ENCODE measurements around the gene DOC2B. TPM values are rescaled to one million over a fixed set of nuclear protein-coding genes. Genes with fewer than 3 reads are reported as not detected.

DOC2B gene
- total and polyA plus RNA-seq, 2 of the 8 experiments (the other 6 are each of a cell fraction or from before 2014, with no cell fraction given): 1.3 to 3.3 TPM

DNA sequence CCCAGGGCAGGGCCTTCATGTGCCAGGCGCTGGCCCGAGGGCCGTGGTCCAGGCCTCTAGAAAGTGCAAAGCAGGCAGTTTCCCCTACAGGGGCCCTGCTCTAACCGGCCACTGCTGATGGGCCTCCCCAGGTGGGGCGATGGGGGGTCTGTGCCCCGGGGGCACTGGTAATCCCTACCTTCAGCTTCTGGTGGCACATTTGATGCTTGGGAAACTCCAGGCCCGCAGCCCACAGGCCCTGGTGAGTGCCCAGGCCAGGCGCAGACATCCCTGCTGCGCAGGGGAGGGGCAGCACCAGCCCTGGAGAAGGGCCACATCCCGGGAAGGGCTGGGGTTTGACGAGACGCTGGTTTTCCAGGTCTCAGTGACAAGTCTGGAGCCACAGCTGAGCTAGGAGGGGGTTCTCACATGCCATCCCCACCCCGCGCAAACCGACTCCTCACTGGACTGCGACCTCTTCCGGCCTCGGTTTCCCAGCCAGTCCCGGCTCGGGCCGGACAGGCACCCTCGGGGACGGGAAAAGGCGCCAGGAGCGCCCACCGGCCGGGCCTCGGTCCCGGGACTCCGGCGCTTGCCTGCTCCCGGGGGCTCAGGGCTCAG lies 1.6 kb downstream of the DOC2B start:
- DNase-seq (ENCODE audit: low read depth in 1 of 2, low spot score in 2 of 2): peak in 1 of 2 experiments; percentile 69

More for the DNA sequence above, 1.6 kb downstream of the DOC2B start:
- Histone ChIP-seq H2AK5ac (ENCODE audit: low read depth, low read length) (no peak overlapping the region), H4K91ac (replicated peaks; ENCODE audit: insufficient read length, low read length) (no peak overlapping the region), H2BK12ac (ENCODE audit: low read depth, low read length) (no peak overlapping the region), H3K23ac (ENCODE audit: insufficient read length) (no peak overlapping the region), H3K4me2 (ENCODE audit: insufficient read depth in 1 of 2, low read depth in 2 of 2, low read length in 2 of 2) (peak overlapping the region; percentile 68 to 79), H3K36me3 (ENCODE audit: control insufficient read depth in 2 of 4, insufficient read depth in 4 of 4, low read length in 3 of 4) (no peaks in the 10 kb centered on the region), H3K4me1 (replicated peaks in 1 of 4; ENCODE audit: control insufficient read depth in 3 of 4, insufficient read depth in 4 of 4, low read length in 3 of 4) (peaks cover 0 to 14% (median 9%) of the 10 kb centered on the region in 4 experiments; a peak in 6 of 7 replicates), H2BK20ac (ENCODE audit: low read length) (no peak overlapping the region), H3K18ac (ENCODE audit: extremely low read depth, low read length) (no peak overlapping the region; the same call in none of the 2 replicates), H3K9me3 (ENCODE audit: insufficient read depth in 2 of 2, low read depth in 1 of 2, low read length in 1 of 2) (no peaks in the 10 kb centered on the region), H3K4ac (replicated peaks; ENCODE audit: insufficient read length, low read depth, low read length) (no peak overlapping the region), H4K8ac (ENCODE audit: extremely low read depth, insufficient read depth, low read length) (no peak overlapping the region), H2BK120ac (replicated peaks; ENCODE audit: low read depth, low read length) (no peak overlapping the region), H3K56ac (replicated peaks; ENCODE audit: insufficient read length, low read depth, low read length) (no peak overlapping the region), H3K23me2 (ENCODE audit: low read depth, low read length) (peaks cover 9% of the 10 kb centered on the region; the same call in 1 of the 2 replicates), H3K79me2 (ENCODE audit: control insufficient read depth in 1 of 2, insufficient read depth in 2 of 2, low read length in 2 of 2) (no peaks in the 10 kb centered on the region), H3K27me3 (replicated peaks in 1 of 4; ENCODE audit: control insufficient read depth in 3 of 4, extremely low read depth in 1 of 4, insufficient read depth in 3 of 4, low read length in 3 of 4) (peaks cover 19 to 62% (median 42%) of the 10 kb centered on the region in 4 experiments), H3K79me1 (ENCODE audit: low read depth, low read length) (no peaks in the 10 kb centered on the region), H2BK5ac (ENCODE audit: low read depth, low read length) (no peak overlapping the region), H2AFZ (ENCODE audit: low read length) (no peak overlapping the region), H4K20me1 (replicated peaks in 1 of 2; ENCODE audit: control insufficient read depth in 1 of 2, insufficient read depth in 2 of 2, low read length in 2 of 2) (no peaks in the 10 kb centered on the region), H4K5ac (ENCODE audit: insufficient read length, low read depth, low read length) (no peak overlapping the region), H3K4me3 (ENCODE audit: extremely low read depth in 1 of 4, insufficient read depth in 2 of 4, low read depth in 3 of 4, low read length in 4 of 4) (peak overlapping the region in 3 of 4 experiments; percentile 19 to 73 (median 54); a peak in 7 of 8 replicates), H3K14ac (ENCODE audit: insufficient read length) (no peak overlapping the region), H2BK15ac (ENCODE audit: low read length) (no peak overlapping the region), H3K27ac (ENCODE audit: low read depth, low read length) (no peak overlapping the region), H3K9ac (replicated peaks in 1 of 4; ENCODE audit: extremely low read depth in 1 of 4, low read depth in 3 of 4, low read length in 3 of 4) (no peak overlapping the region)
- no peak for FAIRE-seq
- ChIA-PET POLR2A (ENCODE audit: partially characterized antibody) (interaction anchor here (0.7 to 1.4 kb wide), 2 partner anchors 126 to 128 kb away, joined by 4 to 5 read pairs; no protein-coding TSS in a partner anchor), CTCF (ENCODE audit: partially characterized antibody) (interaction anchor here (0.7 to 1.5 kb wide), 4 partner anchors 16 to 130 kb away, joined by 3 to 4 read pairs (median 3); no protein-coding TSS in a partner anchor)
- 31% methylated on average over 15 of the region's 32 CpGs; no CpG with 5 or more reads in 1 of the 2 experiments for WGBS, 2 experiments (ENCODE audit: extremely low coverage in 1 of 2, insufficient coverage in 1 of 2, insufficient read length in 1 of 2, insufficient replicate concordance in 2 of 2, low coverage in 1 of 2, low lambda C conversion rate in 2 of 2, missing lambda C conversion rate in 1 of 2)
- no peak for TF ChIP-seq HDAC2 (IDR thresholded peaks at IDR 0.05; ENCODE audit: borderline replicate concordance in 1 of 2, low read depth in 2 of 2, low read length in 2 of 2)
- no peak for TF ChIP-seq TAF1 (IDR thresholded peaks at IDR 0.05; ENCODE audit: low read depth, low read length)
- TF ChIP-seq ATF2 (IDR thresholded peaks at IDR 0.05; ENCODE audit: low read length): no peak
- no peak for TF ChIP-seq MAX (IDR thresholded peaks at IDR 0.05)
- 0 out of 2 replicates have a peak, but pooled peaks have one; percentile 13 for TF ChIP-seq GABPA (IDR thresholded peaks at IDR 0.05; ENCODE audit: borderline replicate concordance, insufficient read depth, low read length)
- no peak for TF ChIP-seq MAFK (IDR thresholded peaks at IDR 0.05; ENCODE audit: low read depth, low read length)
- no peak for TF ChIP-seq BRCA1 (IDR thresholded peaks at IDR 0.05; ENCODE audit: low read depth, low read length)
- no peak for TF ChIP-seq TCF12 (IDR thresholded peaks at IDR 0.05; ENCODE audit: low read depth, low read length)

Measured in H1 (cell line).